HepG2 (cell line): ENCODE data around the gene MED9. TPM values are rescaled to one million over a fixed set of nuclear protein-coding genes. Genes with fewer than 3 reads are reported as not detected.

Source experiments
- CHCHD3 ChIP-seq: sonication (generic); formaldehyde crosslinking; IDR thresholded peaks from 2 replicates; pipeline ENCODE4 v1.8.0; 2022; ENCODE audit warnings: mild to moderate bottlenecking, missing genetic modification reagents, moderate library complexity
- ELF4 ChIP-seq: sonication (generic); formaldehyde crosslinking; IDR thresholded peaks from 2 replicates; pipeline ENCODE4 v1.5.0; 2020; ENCODE audit warnings: missing genetic modification reagents, mild to moderate bottlenecking, moderate library complexity, borderline replicate concordance
- FOXK2 ChIP-seq: fragments of 450-650 bp; IDR thresholded peaks from 2 replicates; pipeline ENCODE4 v1.6.1; 2016
- KDM1A ChIP-seq: IDR thresholded peaks from 2 replicates; pipeline ENCODE4 v1.6.1; 2016; ENCODE audit warnings: missing compliant biosample characterization
- MATR3 ChIP-seq: sonication (generic); formaldehyde crosslinking; IDR thresholded peaks from 2 replicates; pipeline ENCODE4 v1.4.0; 2020; ENCODE audit warnings: missing genetic modification reagents
- MEIS2 ChIP-seq: sonication (generic); formaldehyde crosslinking; IDR thresholded peaks from 2 replicates; pipeline ENCODE4 v1.9.0; 2021; ENCODE audit warnings: mild to moderate bottlenecking, missing genetic modification reagents
- NFKBIZ ChIP-seq: IDR thresholded peaks from 2 replicates; pipeline ENCODE4 v1.6.1; 2018; ENCODE audit warnings: missing genetic modification reagents, missing compliant biosample characterization
- PITX1 ChIP-seq: sonication (generic); formaldehyde crosslinking; IDR thresholded peaks from 2 replicates; pipeline ENCODE4 v1.5.1; 2020; ENCODE audit warnings: mild to moderate bottlenecking, missing genetic modification reagents
- RFXANK ChIP-seq: IDR thresholded peaks from 2 replicates; pipeline ENCODE4 v1.6.1; 2016
- SIX4 ChIP-seq: sonication (generic); formaldehyde crosslinking; IDR thresholded peaks from 2 replicates; pipeline ENCODE4 v1.4.0; 2020; ENCODE audit warnings: missing genetic modification reagents
- SPEN ChIP-seq: sonication (generic); formaldehyde crosslinking; IDR thresholded peaks from 2 replicates; pipeline ENCODE4 v1.5.1; 2020; ENCODE audit warnings: low read depth, mild to moderate bottlenecking, missing genetic modification reagents
- ZMYM2 ChIP-seq: sonication (generic); formaldehyde crosslinking; IDR thresholded peaks from 2 replicates; pipeline ENCODE4 v1.8.0; 2022; ENCODE audit warnings: mild to moderate bottlenecking, missing genetic modification reagents
- ZNF3 ChIP-seq: IDR thresholded peaks from 2 replicates; pipeline ENCODE4 v1.7.0; 2017; ENCODE audit warnings: inconsistent platforms
- ZNF550 ChIP-seq: sonication (generic); formaldehyde crosslinking; IDR thresholded peaks from 2 replicates; pipeline ENCODE4 v1.4.0; 2020; ENCODE audit warnings: mild to moderate bottlenecking, missing genetic modification reagents, borderline replicate concordance
- ZNF749 ChIP-seq: sonication (generic); formaldehyde crosslinking; IDR thresholded peaks from 2 replicates; pipeline ENCODE4 v1.8.0; 2022; ENCODE audit warnings: mild to moderate bottlenecking, missing genetic modification reagents, moderate library complexity, borderline replicate concordance
- polyA plus RNA-seq, 8 experiments: library from polyadenylated mRNA; depleted of rRNA in 3 of 8; stranded (reverse) in 7 of 8; unstranded in 1 of 8; fragments of >200 nt; fragmentation: Illumina TruSeq in 4 of 8; extraction: Trizol in 4 of 8; gene quantifications; 2 replicates each; pipeline versions ENCODE4 v1.2.1 to v1.2.3, GENCODE V29; 2011 to 2016; ENCODE audit warnings: low read depth in 4 of 8, missing spikeins in 1 of 8, mixed read lengths in 1 of 8; ENCODE audit not compliant: insufficient read depth in 1 of 8
- total RNA-seq, 5 experiments: library from RNA; depleted of rRNA; stranded (reverse); fragments of >200 nt; fragmentation: Illumina TruSeq; extraction: Trizol; gene quantifications; 2 replicates each; pipeline ENCODE4 v1.2.3, GENCODE V29; 2016; ENCODE audit warnings: low read depth in 1 of 5
- TF ChIP-seq, protein P1 (sequence below): sonication (generic); formaldehyde crosslinking; IDR thresholded peaks from 2 replicates; pipeline ENCODE4 v1.4.0; 2020; ENCODE audit warnings: mild to moderate bottlenecking, missing genetic modification reagents, borderline replicate concordance
- TF ChIP-seq, protein P2 (sequence below): sonication (generic); formaldehyde crosslinking; IDR thresholded peaks from 2 replicates; pipeline ENCODE4 v1.9.0; 2022; ENCODE audit warnings: low read depth, missing genetic modification reagents
- TF ChIP-seq, protein P3 (sequence below): sonication (generic); formaldehyde crosslinking; IDR thresholded peaks from 2 replicates; pipeline ENCODE4 v1.4.0; 2020; ENCODE audit warnings: mild to moderate bottlenecking, low read depth, missing genetic modification reagents
- TF ChIP-seq, protein P4 (sequence below): sonication (generic); formaldehyde crosslinking; IDR thresholded peaks from 2 replicates; pipeline ENCODE4 v1.5.0; 2020; ENCODE audit warnings: mild to moderate bottlenecking, missing genetic modification reagents
- TF ChIP-seq, protein P5 (sequence below): sonication (generic); formaldehyde crosslinking; IDR thresholded peaks from 2 replicates; pipeline ENCODE4 v1.4.0; 2020; ENCODE audit warnings: missing genetic modification reagents

Gene MED9
- total and polyA plus RNA-seq, 2 of the 13 experiments (the other 11 are each of a cell fraction or from before 2014, with no cell fraction given), result 11.9 to 15.1 TPM

DNA sequence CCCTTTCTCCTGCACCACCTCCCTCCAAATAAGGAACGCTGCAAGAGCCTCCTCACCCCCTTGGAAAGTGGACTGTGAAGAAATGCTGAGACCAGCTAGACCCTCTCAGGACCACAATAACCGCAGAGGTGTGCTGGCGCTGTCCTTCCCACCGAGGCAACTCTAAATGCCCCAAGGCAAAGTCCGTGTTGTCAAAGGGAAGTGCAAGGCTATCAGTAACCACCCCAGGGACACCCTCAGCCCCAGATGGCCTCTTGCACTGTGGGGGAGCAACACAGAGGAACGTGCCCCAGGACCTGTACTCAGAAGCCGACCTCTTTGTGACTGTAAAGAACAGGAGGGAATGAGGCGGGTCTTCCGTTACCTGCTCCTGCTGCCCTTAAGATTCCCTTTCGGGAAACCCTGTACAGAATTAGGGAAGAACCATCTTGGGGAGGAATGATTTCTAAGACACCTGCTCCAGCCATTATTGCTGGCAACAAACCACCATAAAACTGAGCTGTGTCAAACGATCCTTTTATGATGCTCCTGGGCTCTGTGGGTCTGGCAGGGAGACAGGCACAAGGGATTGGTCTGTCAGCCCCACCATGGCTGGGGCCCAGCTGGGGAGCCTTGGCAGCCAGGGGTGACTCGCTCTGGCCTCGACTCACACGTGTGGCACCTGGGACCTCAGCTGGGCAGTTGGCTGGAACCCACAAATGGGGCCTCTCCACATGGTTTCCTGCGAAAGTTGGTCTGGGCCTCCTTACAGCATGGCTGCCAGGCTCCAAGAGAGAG lies 14.6 kb upstream of the MED9 start (continued):
- TF ChIP-seq MATR3 (CRISPR knock-in tag) (no peak), ZNF550 (CRISPR knock-in tag) (no peak), ZNF3 (CRISPR knock-in tag) (no peak), ZMYM2 (CRISPR knock-in tag) (peak; percentile 21; the same call in 1 of the 2 replicates), KDM1A (CRISPR knock-in tag) (no peak), ELF4 (CRISPR knock-in tag) (no peak), MEIS2 (CRISPR knock-in tag) (peak; percentile 75), PITX1 (CRISPR knock-in tag) (peak; percentile 86), ZNF749 (CRISPR knock-in tag) (no peak), RFXANK (CRISPR knock-in tag) (no peak), FOXK2 (no peak), SIX4 (CRISPR knock-in tag) (no peak), CHCHD3 (no peak), NFKBIZ (no peak), SPEN (CRISPR knock-in tag) (0 out of 2 replicates have a peak, but pooled peaks have one; percentile 35)
- TF ChIP-seq, protein P1, sequence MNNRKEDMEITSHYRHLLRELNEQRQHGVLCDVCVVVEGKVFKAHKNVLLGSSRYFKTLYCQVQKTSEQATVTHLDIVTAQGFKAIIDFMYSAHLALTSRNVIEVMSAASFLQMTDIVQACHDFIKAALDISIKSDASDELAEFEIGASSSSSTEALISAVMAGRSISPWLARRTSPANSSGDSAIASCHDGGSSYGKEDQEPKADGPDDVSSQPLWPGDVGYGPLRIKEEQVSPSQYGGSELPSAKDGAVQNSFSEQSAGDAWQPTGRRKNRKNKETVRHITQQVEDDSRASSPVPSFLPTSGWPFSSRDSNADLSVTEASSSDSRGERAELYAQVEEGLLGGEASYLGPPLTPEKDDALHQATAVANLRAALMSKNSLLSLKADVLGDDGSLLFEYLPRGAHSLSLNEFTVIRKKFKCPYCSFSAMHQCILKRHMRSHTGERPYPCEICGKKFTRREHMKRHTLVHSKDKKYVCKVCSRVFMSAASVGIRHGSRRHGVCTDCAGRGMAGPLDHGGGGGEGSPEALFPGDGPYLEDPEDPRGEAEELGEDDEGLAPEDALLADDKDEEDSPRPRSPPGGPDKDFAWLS, result peak; percentile 61; the same call in 1 of the 2 replicates
- TF ChIP-seq, protein P2, sequence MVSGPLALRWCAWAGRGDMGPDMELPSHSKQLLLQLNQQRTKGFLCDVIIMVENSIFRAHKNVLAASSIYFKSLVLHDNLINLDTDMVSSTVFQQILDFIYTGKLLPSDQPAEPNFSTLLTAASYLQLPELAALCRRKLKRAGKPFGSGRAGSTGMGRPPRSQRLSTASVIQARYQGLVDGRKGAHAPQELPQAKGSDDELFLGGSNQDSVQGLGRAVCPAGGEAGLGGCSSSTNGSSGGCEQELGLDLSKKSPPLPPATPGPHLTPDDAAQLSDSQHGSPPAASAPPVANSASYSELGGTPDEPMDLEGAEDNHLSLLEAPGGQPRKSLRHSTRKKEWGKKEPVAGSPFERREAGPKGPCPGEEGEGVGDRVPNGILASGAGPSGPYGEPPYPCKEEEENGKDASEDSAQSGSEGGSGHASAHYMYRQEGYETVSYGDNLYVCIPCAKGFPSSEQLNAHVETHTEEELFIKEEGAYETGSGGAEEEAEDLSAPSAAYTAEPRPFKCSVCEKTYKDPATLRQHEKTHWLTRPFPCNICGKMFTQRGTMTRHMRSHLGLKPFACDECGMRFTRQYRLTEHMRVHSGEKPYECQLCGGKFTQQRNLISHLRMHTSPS (CRISPR knock-in tag), result no peak; the same call in 1 of the 2 replicates
- TF ChIP-seq, protein P3, sequence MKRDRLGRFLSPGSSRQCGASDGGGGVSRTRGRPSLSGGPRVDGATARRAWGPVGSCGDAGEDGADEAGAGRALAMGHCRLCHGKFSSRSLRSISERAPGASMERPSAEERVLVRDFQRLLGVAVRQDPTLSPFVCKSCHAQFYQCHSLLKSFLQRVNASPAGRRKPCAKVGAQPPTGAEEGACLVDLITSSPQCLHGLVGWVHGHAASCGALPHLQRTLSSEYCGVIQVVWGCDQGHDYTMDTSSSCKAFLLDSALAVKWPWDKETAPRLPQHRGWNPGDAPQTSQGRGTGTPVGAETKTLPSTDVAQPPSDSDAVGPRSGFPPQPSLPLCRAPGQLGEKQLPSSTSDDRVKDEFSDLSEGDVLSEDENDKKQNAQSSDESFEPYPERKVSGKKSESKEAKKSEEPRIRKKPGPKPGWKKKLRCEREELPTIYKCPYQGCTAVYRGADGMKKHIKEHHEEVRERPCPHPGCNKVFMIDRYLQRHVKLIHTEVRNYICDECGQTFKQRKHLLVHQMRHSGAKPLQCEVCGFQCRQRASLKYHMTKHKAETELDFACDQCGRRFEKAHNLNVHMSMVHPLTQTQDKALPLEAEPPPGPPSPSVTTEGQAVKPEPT, result no peak
- TF ChIP-seq, protein P4, sequence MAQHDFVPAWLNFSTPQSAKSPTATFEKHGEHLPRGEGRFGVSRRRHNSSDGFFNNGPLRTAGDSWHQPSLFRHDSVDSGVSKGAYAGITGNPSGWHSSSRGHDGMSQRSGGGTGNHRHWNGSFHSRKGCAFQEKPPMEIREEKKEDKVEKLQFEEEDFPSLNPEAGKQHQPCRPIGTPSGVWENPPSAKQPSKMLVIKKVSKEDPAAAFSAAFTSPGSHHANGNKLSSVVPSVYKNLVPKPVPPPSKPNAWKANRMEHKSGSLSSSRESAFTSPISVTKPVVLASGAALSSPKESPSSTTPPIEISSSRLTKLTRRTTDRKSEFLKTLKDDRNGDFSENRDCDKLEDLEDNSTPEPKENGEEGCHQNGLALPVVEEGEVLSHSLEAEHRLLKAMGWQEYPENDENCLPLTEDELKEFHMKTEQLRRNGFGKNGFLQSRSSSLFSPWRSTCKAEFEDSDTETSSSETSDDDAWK (CRISPR knock-in tag), result no peak
- TF ChIP-seq, protein P5, sequence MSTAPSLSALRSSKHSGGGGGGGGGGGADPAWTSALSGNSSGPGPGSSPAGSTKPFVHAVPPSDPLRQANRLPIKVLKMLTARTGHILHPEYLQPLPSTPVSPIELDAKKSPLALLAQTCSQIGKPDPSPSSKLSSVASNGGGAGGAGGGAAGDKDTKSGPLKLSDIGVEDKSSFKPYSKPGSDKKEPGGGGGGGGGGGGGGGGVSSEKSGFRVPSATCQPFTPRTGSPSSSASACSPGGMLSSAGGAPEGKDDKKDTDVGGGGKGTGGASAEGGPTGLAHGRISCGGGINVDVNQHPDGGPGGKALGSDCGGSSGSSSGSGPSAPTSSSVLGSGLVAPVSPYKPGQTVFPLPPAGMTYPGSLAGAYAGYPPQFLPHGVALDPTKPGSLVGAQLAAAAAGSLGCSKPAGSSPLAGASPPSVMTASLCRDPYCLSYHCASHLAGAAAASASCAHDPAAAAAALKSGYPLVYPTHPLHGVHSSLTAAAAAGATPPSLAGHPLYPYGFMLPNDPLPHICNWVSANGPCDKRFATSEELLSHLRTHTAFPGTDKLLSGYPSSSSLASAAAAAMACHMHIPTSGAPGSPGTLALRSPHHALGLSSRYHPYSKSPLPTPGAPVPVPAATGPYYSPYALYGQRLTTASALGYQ (CRISPR knock-in tag), result no peak
